Duodenal mucosa (tissue), 2 donors: ENCODE results near the gene PEX12.
"Not testable (repeated sequence)": the region's sequence is repeated elsewhere in the genome, so short reads cannot be mapped to it uniquely, and the experiment has no call there.

Experiments used
- H3K27ac ChIP-seq: one replicate; pipeline ENCODE4 v1.7.0; 2013; ENCODE audit warnings: low read depth, low read length
- H3K27me3 ChIP-seq, 2 donors: one replicate each; pipeline ENCODE4 v1.7.0; 2013; ENCODE audit warnings: low read length in 2 of 2, control low read depth in 1 of 2; ENCODE audit not compliant: insufficient read depth in 2 of 2, control insufficient read depth in 1 of 2
- H3K36me3 ChIP-seq, 2 donors: one replicate each; pipeline ENCODE4 v1.7.0; 2013; ENCODE audit warnings: low read length in 2 of 2, control low read depth in 1 of 2; ENCODE audit not compliant: insufficient read depth in 2 of 2, control insufficient read depth in 1 of 2
- H3K4me1 ChIP-seq, 2 donors: one replicate each; pipeline ENCODE4 v1.7.0; 2013; ENCODE audit warnings: low read length in 2 of 2, control low read depth in 1 of 2; ENCODE audit not compliant: insufficient read depth in 2 of 2, control insufficient read depth in 1 of 2
- H3K4me3 ChIP-seq, 2 donors: one replicate each; pipeline ENCODE4 v1.7.0; 2013; ENCODE audit warnings: low read length in 2 of 2, low read depth in 1 of 2
- H3K9ac ChIP-seq, 2 donors: one replicate each; pipeline ENCODE4 v1.7.0; 2013; ENCODE audit warnings: low read length in 2 of 2, low read depth in 1 of 2
- H3K9me3 ChIP-seq, 2 donors: one replicate each; pipeline ENCODE4 v1.7.0; 2013; ENCODE audit warnings: low read length in 2 of 2, control low read depth in 1 of 2; ENCODE audit not compliant: control insufficient read depth in 1 of 2

PEX12 gene

DNA sequence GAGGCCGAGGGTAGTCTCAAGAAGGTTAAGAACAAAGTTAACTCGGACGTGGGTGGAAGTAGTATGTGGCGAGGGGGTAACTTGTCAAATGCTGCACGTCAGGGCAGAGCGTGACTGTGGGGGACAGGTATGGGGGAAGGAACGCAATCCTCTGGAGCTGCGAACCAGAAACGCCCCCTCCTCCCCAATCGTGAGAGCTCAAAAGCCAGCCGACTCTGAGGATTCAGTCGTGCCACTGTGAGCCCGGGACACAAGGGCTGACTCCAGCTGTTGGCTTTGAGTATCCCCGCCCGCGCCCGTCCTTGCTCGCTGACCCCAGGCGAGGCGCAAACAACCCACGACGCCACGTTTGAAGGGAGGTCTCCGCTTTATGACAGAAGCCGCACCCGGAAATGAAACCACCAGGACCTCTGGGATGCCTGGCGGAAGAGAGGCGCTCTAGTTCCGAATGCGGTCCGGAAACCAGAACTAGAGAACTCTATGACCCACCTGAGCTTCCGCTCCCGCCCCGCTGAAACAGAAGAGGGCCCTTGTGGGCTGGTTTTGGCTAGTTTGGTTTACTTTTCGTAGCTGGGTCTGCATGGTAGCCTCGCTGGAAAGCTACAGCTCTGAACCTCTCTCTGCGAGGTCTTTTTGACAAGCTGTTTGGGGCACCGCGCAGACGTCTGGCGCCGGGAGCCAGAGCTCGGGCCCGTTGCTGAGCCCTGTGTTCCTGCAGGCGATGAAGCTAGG, at the start of gene PEX12:
Gene PEX12 (minus strand): TSS at position 375 of the 732 bp plus-strand sequence. CDS start 550 bp downstream, outside the sequence.
- H3K4me1 ChIP-seq: peaks cover 19 to 20% of the 10 kb centered on the region in 2 donors
- H3K27me3 ChIP-seq: no peaks in the 10 kb centered on the region
- peak within 1 kb of the TSS; percentile 90 to 96 for H3K4me3 ChIP-seq
- peak within 1 kb of the TSS; percentile 94 to 95 for H3K9ac ChIP-seq
- H3K9me3 ChIP-seq: no peaks in the 10 kb centered on the region
- peak within 1 kb of the TSS; percentile 81 for H3K27ac ChIP-seq
- H3K36me3 ChIP-seq: peaks cover 0 to 12% of the 10 kb centered on the region in 2 donors

GRCh38 chr17:35627417-35627816, 49.0 kb upstream of the PEX12 start:
- Histone ChIP-seq H3K36me3 (peaks cover 13 to 56% of the 10 kb centered on the region in 2 donors), H3K27me3 (no peaks in the 10 kb centered on the region), H3K9ac (no peak overlapping the region), H3K4me1 (peaks cover 0 to 5% of the 10 kb centered on the region in 2 donors), H3K27ac (no peak overlapping the region), H3K9me3 (no peaks in the 10 kb centered on the region), H3K4me3 (no peak overlapping the region)

DNA sequence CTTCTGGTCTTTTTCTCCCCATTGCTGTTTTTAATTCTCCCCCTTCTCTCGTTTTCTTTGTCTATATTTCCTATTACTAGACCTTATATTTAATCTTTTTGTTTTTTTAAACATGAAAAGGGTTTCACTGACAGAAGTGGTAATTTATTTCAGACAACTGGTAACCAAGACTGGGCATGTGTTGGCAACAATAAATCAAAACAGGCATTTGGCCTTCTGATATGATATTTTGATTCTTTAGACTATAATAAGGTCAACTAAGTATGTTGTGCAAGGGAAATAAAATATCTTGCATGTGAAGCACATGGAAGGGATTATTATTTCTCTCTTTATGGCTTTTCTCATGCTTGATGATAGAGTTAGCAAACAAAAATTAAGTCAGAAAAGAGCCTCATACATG, 43.4 kb upstream of the PEX12 start:
- Histone ChIP-seq H3K9ac (no peak overlapping the region), H3K4me3 (no peak overlapping the region), H3K4me1 (peaks cover 0 to 16% of the 10 kb centered on the region in 2 donors), H3K27me3 (no peaks in the 10 kb centered on the region), H3K27ac (no peak overlapping the region), H3K9me3 (no peaks in the 10 kb centered on the region), H3K36me3 (peaks cover 5 to 25% of the 10 kb centered on the region in 2 donors)

- H3K4me1 ChIP-seq: peaks cover 0 to 16% of the 10 kb centered on the region in 2 donors
- H3K4me3 ChIP-seq: no peak overlapping the region
- no peaks in the 10 kb centered on the region for H3K9me3 ChIP-seq
- no peaks in the 10 kb centered on the region for H3K27me3 ChIP-seq
- H3K27ac ChIP-seq: no peak overlapping the region
- H3K9ac ChIP-seq: no peak overlapping the region
- H3K36me3 ChIP-seq: peaks cover 0 to 11% of the 10 kb centered on the region in 2 donors
These were observed 40.3 kb upstream of the PEX12 start for GRCh38 chr17:35618628-35619027.

GRCh38 chr17:35617505-35617904, 39.1 kb upstream of the PEX12 start:
- Histone ChIP-seq H3K4me1 (peaks cover 0 to 16% of the 10 kb centered on the region in 2 donors), H3K9me3 (no peaks in the 10 kb centered on the region), H3K27ac (no peak overlapping the region), H3K27me3 (no peaks in the 10 kb centered on the region), H3K36me3 (peaks cover 0 to 13% of the 10 kb centered on the region in 2 donors), H3K4me3 (no peak overlapping the region), H3K9ac (no peak overlapping the region)

GRCh38 chr17:35616536-35616935, 38.2 kb upstream of the PEX12 start:
- Histone ChIP-seq H3K9ac (no peak overlapping the region), H3K4me3 (no peak overlapping the region), H3K36me3 (peaks cover 0 to 20% of the 10 kb centered on the region in 2 donors), H3K27me3 (no peaks in the 10 kb centered on the region), H3K9me3 (no peaks in the 10 kb centered on the region), H3K4me1 (peaks cover 0 to 16% of the 10 kb centered on the region in 2 donors), H3K27ac (no peak overlapping the region)

GRCh38 chr17:35614810-35615209, 36.4 kb upstream of the PEX12 start:
- Histone ChIP-seq H3K27ac (no peak overlapping the region), H3K9ac (no peak overlapping the region), H3K4me1 (peaks cover 0 to 16% of the 10 kb centered on the region in 2 donors), H3K4me3 (no peak overlapping the region), H3K9me3 (no peaks in the 10 kb centered on the region), H3K27me3 (no peaks in the 10 kb centered on the region), H3K36me3 (peaks cover 4 to 32% of the 10 kb centered on the region in 2 donors)

DNA sequence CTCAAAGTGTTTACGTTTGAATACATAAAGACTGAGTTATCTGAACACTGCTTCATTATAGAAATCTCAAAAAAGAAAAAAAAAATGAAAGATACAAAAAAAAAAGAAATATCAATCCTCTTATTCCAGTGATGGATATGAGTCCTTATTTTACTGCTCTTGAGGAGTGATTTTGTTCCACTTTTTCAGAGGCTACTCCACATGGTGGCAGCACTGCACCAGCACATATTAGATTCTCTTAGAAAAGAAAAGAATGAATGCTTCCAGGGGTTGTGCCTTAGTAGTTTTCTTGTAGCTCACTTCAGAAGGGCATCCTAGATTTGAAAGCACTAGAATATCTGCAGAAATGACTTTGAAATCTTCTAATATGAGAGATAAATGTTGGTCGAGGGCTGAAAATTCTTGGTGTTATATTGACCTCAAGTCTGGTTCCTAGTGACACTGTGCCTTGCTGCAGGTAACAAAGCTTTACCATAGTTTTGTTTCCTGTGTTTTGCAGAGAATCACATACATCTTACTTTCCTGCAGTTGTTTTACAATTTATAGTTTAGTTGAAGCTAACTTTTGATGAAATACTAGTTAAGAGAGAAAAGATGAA, 34.7 kb upstream of the PEX12 start:
- Histone ChIP-seq H3K27ac (no peak overlapping the region), H3K4me3 (no peak overlapping the region), H3K36me3 (peaks cover 8 to 50% of the 10 kb centered on the region in 2 donors), H3K4me1 (peaks cover 0 to 7% of the 10 kb centered on the region in 2 donors), H3K9me3 (no peaks in the 10 kb centered on the region), H3K27me3 (no peaks in the 10 kb centered on the region), H3K9ac (no peak overlapping the region)

DNA sequence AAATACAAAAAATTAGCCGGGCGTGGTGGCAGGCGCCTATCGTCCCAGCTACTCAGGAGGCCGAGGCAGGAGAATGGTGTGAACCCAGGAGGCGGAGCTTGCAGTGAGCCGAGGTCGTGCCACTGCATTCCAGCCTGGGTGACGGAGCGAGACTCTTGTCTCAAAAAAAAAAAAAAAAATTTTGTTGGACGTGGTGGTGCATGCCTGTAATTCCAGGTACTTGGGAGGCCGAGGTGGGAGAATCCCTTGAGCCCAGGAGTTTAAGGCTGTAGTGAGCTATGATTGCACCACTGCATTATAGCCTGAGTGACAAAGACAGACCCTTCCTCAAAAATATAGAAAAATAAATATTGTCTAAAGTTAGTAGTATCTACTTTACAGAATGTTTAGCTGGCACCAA, 32.4 kb upstream of the PEX12 start:
- H3K9ac ChIP-seq, H3K4me3 ChIP-seq, H3K4me1 ChIP-seq, H3K27ac ChIP-seq, H3K27me3 ChIP-seq, H3K9me3 ChIP-seq: not testable (repeated sequence)
- peaks cover 18 to 54% of the 10 kb centered on the region in 2 donors for H3K36me3 ChIP-seq

- H3K9me3 ChIP-seq: no peaks in the 10 kb centered on the region
- no peak overlapping the region for H3K9ac ChIP-seq
- H3K27me3 ChIP-seq: no peaks in the 10 kb centered on the region
- H3K27ac ChIP-seq: no peak overlapping the region
- no peak overlapping the region for H3K4me3 ChIP-seq
- H3K36me3 ChIP-seq: peaks cover 22 to 54% of the 10 kb centered on the region in 2 donors
- H3K4me1 ChIP-seq: no peaks in the 10 kb centered on the region
These were observed 31.5 kb upstream of the PEX12 start for GRCh38 chr17:35609831-35610230.
